ENCODE results near the gene CCHCR1.

Gene CCHCR1

GRCh38 chr6:31096215-31096614, 61.4 kb downstream of the CCHCR1 start:
- no peak for DNase-seq

GRCh38 chr6:31094389-31094881, 63.2 kb downstream of the CCHCR1 start:
- no peak for DNase-seq

GRCh38 chr6:31092769-31093505, 64.7 kb downstream of the CCHCR1 start:
- no peak for DNase-seq

Measured in right hindlimb (tissue), 1 donor.